ENCODE results near the gene LIX1. TPM values are rescaled to one million over a fixed set of nuclear protein-coding genes. Genes with fewer than 3 reads are reported as not detected.

The LIX1 gene
- total RNA-seq, 1 donor from 2014 or later = not detected

- Mint-ChIP-seq H3K36me3 (ENCODE audit: low read depth) (peaks cover 63% of the 10 kb centered on the region), H3K27me3 (no peaks in the 10 kb centered on the region), H3K4me1 (peaks cover 11% of the 10 kb centered on the region), H3K27ac (peak overlapping the region; percentile 87), H3K9me3 (no peaks in the 10 kb centered on the region), H3K4me3 (peak overlapping the region; percentile 70)
- DNase-seq (no peak), ATAC-seq (ENCODE audit: low read depth) (peak; percentile 94)
- intact Hi-C loops (cut with micrococcal nuclease) = loop anchor here (1.0 to 5.0 kb wide), 2 partner anchors 16 to 505 kb away; partner anchors contain the start of genes CAST and RIOK2
- ChIA-PET CTCF (interaction anchor here (1.0 to 1.7 kb wide), 4 partner anchors 174 to 417 kb away, joined by 3 to 5 read pairs (median 3); no protein-coding TSS in a partner anchor), POLR2A (interaction anchor here (0.6 to 1.4 kb wide), 2 partner anchors 15 to 1603 kb away, joined by 3 to 6 read pairs; no protein-coding TSS in a partner anchor)
- TF ChIP-seq, protein P1, sequence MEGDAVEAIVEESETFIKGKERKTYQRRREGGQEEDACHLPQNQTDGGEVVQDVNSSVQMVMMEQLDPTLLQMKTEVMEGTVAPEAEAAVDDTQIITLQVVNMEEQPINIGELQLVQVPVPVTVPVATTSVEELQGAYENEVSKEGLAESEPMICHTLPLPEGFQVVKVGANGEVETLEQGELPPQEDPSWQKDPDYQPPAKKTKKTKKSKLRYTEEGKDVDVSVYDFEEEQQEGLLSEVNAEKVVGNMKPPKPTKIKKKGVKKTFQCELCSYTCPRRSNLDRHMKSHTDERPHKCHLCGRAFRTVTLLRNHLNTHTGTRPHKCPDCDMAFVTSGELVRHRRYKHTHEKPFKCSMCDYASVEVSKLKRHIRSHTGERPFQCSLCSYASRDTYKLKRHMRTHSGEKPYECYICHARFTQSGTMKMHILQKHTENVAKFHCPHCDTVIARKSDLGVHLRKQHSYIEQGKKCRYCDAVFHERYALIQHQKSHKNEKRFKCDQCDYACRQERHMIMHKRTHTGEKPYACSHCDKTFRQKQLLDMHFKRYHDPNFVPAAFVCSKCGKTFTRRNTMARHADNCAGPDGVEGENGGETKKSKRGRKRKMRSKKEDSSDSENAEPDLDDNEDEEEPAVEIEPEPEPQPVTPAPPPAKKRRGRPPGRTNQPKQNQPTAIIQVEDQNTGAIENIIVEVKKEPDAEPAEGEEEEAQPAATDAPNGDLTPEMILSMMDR (IDR thresholded peaks at IDR 0.05) = no peak
Observed at GRCh38 chr5:97167435-97167834, 25.0 kb upstream of the LIX1 start.

DNA sequence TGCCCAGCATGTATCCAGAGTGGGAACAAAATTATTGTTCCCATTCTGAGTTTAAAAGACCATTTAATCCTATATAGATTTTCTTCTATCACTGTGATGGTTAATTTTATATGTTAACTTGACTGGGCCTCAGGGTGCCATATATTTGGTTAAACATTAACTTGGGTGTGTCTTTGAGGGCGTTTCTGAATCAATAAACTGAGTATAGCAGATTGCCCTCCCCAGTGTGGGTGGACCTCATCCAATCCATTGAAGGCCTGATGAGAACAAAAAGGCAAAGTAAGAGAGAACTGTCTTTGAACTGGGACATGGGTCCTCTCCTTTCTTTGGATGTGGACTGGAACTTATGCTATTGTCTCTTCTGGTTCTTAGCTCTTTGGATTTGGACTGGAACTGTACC, 23.3 kb upstream of the LIX1 start:
- ChIA-PET CTCF (interaction anchor here (1.1 to 6.0 kb wide), 2 partner anchors 299 to 413 kb away, joined by 3 to 126 read pairs; no protein-coding TSS in a partner anchor), POLR2A (interaction anchor here (1.2 to 1.3 kb wide), 2 partner anchors 17 to 356 kb away, joined by 3 read pairs; partner anchors contain the start of gene RIOK2)
- Mint-ChIP-seq H3K9me3 (no peaks in the 10 kb centered on the region), H3K4me3 (no peak overlapping the region), H3K27me3 (no peaks in the 10 kb centered on the region), H3K27ac (no peak overlapping the region), H3K36me3 (ENCODE audit: low read depth) (peaks cover 60% of the 10 kb centered on the region), H3K4me1 (peaks cover 11% of the 10 kb centered on the region)
- ATAC-seq (ENCODE audit: low read depth) (no peak), DNase-seq (no peak)
- intact Hi-C loops (cut with micrococcal nuclease) = loop anchor here (5.0 kb wide), 1 partner anchor 503 kb away; the partner anchor contains the start of gene CAST
- TF ChIP-seq, protein P1 (IDR thresholded peaks at IDR 0.05) = no peak

GRCh38 chr5:97164846-97165245, 22.4 kb upstream of the LIX1 start:
- Mint-ChIP-seq H3K27ac (no peak overlapping the region), H3K27me3 (no peaks in the 10 kb centered on the region), H3K4me3 (no peak overlapping the region), H3K9me3 (no peaks in the 10 kb centered on the region), H3K4me1 (peaks cover 11% of the 10 kb centered on the region), H3K36me3 (ENCODE audit: low read depth) (peaks cover 63% of the 10 kb centered on the region)
- intact Hi-C loops (cut with micrococcal nuclease) = loop anchor here (5.0 kb wide), 2 partner anchors 503 to 1662 kb away; partner anchors contain the start of gene CAST
- no peak for ATAC-seq (ENCODE audit: low read depth)
- ChIA-PET CTCF (interaction anchor here (1.4 to 6.0 kb wide), 4 partner anchors 24 to 414 kb away, joined by 3 to 126 read pairs (median 55); no protein-coding TSS in a partner anchor), POLR2A (interaction anchor here (1.2 kb wide), 1 partner anchor 355 kb away, joined by 3 read pairs; no protein-coding TSS in a partner anchor)
- TF ChIP-seq, protein P1 (IDR thresholded peaks at IDR 0.05) = no peak
- no peak for DNase-seq

GRCh38 chr5:97163790-97164285, 21.4 kb upstream of the LIX1 start:
- no peak overlapping the region for H3K27ac Mint-ChIP-seq
- DNase-seq (no peak), ATAC-seq (ENCODE audit: low read depth) (no peak)
- no peaks in the 10 kb centered on the region for H3K9me3 Mint-ChIP-seq
- H3K27me3 Mint-ChIP-seq = no peaks in the 10 kb centered on the region
- H3K4me3 Mint-ChIP-seq = no peak overlapping the region
- POLR2A ChIA-PET = interaction anchor here (0.7 kb wide), 2 partner anchors 393 to 1818 kb away, joined by 3 to 4 read pairs; no protein-coding TSS in a partner anchor
- H3K4me1 Mint-ChIP-seq = peaks cover 11% of the 10 kb centered on the region
- CTCF ChIA-PET = interaction anchor here (0.6 to 6.0 kb wide), 12 partner anchors 23 to 1640 kb away, joined by 3 to 126 read pairs (median 3); no protein-coding TSS in a partner anchor
- H3K36me3 Mint-ChIP-seq (ENCODE audit: low read depth) = peaks cover 58% of the 10 kb centered on the region
- intact Hi-C loops (cut with micrococcal nuclease) = loop anchor here (1.0 to 5.0 kb wide), 4 partner anchors 229 to 1663 kb away; partner anchors contain the start of gene ERAP1
- TF ChIP-seq, protein P1 (IDR thresholded peaks at IDR 0.05) = no peak

GRCh38 chr5:97163360-97163764, 21.0 kb upstream of the LIX1 start:
- DNase-seq (no peak), ATAC-seq (ENCODE audit: low read depth) (no peak)
- intact Hi-C loops (cut with micrococcal nuclease) = loop anchor here (1.0 to 5.0 kb wide), 4 partner anchors 228 to 1664 kb away; partner anchors contain the start of gene ERAP1
- Mint-ChIP-seq H3K9me3 (peaks cover under 1% of the 10 kb centered on the region), H3K4me3 (no peak overlapping the region), H3K4me1 (peaks cover 11% of the 10 kb centered on the region), H3K27ac (no peak overlapping the region), H3K27me3 (no peaks in the 10 kb centered on the region), H3K36me3 (ENCODE audit: low read depth) (peaks cover 59% of the 10 kb centered on the region)
- ChIA-PET POLR2A (interaction anchor here (2.1 kb wide), 1 partner anchor 294 kb away, joined by 7 read pairs; no protein-coding TSS in a partner anchor), CTCF (interaction anchor here (0.6 to 6.0 kb wide), 15 partner anchors 22 to 412 kb away, joined by 3 to 126 read pairs (median 3); no protein-coding TSS in a partner anchor)
- TF ChIP-seq, protein P1 (IDR thresholded peaks at IDR 0.05) = peak; percentile 79
